ENCODE results near the gene DPF3.

Gene DPF3

DNA sequence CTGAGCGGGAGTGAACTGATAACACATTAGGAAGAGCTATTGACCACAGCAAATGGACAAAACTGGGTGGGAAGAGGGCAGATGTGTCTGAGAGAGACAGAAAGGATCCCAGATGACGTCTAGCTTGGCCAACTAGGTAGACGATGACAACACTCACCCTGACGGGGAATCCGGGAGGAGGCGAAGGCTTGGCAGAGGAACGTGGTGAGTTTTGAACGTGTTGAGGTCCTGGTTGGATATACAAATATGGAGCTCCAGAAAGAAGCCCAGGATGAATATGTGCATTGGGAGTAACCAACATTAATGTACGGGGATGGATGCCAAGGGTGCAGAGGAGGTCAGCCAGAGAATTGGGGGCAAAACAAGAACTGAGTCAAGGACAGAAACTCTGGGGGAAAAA, 60.7 kb downstream of the DPF3 start:
- no peak for DNase-seq

- DNase-seq = no peak
Measured at GRCh38 chr14:72830786-72831594, 62.9 kb downstream of the DPF3 start.

DNA sequence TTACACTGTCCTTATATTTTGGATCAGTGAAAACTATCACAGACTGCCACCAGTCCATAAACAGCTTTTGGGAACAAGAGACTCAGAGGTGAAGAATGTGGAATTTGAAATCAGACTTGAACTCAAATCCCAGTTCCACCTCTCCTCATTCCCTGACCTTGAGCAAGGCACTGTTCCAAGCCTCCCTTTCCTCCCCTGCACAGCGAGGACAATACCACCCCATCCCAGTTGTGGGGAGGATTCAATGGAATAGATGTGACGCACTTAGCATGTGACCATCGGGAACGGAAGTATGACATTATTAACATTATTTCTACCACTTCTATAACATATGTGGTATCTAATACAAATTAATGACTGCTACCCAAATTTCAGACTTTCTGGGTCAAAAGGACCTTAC, 63.5 kb downstream of the DPF3 start:
- no peak for DNase-seq

DNA sequence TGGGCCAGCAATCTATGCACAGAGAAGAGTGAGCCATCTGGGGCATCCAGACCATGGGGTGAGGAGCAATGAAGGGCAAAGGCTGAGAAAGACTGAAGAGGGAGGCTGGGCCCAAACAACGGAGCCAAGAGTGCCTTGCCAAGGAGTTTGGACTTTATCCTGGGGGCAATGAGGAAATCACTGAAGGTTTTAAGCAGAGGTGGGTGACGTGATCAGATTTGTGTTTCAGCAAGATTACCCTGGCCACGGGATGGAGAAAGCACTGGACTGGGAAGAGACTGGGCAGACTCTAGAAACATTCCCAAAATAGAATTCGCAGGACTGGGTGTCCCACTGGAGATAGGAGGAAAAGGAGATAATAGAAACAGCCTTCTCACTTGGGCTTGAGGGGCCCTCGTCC, 65.3 kb downstream of the DPF3 start:
- no peak for DNase-seq

GRCh38 chr14:72826039-72826438, 67.9 kb downstream of the DPF3 start:
- no peak for DNase-seq

DNA sequence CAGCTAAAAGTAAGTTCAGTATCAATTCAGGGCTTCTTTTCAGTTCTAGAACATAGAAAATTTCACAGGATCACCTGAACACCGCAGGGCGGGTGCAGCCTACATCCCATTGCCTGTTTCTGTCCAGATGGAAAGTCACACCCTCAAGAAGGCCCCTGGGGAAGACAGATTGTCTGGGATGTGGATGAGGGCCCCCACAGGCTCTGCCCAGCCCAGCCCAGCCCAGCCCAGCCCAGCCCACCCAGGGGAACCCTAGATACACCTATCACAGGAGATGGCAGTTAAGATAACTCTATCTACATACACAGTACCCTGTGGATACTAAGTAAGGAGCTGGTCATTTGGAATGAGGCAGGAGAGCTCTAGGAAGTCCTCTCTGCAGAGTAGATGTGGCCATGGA, 68.4 kb downstream of the DPF3 start:
- DNase-seq = no peak

- no peak for DNase-seq
Measured at GRCh38 chr14:72824051-72824450, 69.8 kb downstream of the DPF3 start.

DNA sequence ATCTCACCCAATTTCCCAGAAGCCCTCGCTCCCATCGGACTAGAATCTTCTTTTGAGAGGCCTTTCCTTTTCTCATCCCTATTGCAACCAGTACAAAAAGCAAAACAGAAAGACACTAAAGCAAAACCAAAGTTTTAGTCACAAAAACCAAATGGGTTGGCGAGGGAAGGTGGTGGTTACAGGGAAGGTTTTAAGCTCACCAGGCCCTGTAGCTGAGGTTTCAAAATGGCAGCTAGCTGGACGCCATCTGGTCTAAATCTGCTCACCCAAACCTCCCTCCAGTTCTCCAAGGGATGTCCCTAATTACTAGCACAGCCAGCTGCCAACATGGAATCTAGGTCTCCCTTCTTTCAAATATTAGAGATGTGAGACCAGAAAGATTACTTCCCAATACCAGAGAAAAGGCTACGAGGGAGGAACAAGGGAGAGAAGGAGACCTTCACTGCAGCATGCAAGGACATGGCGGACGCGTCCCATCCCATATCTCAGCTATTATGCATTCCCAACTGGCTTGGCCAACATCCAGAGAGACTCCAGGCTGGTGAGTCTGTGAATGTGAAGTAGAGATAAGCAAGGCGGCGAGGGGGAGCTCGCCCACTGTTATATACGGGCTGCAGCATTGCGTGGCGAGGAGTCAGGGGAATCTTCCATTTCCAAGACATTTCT, 70.8 kb downstream of the DPF3 start:
- no peak for DNase-seq

- DNase-seq = no peak
Measured at GRCh38 chr14:72818998-72819397, 74.9 kb downstream of the DPF3 start.

GRCh38 chr14:72816287-72816686, 77.6 kb downstream of the DPF3 start:
- no peak for DNase-seq

- DNase-seq = no peak
Measured at GRCh38 chr14:72815430-72815829, 78.5 kb downstream of the DPF3 start.

- DNase-seq = peak; percentile 25
Measured at GRCh38 chr14:72812292-72812851, 81.5 kb downstream of the DPF3 start.

GRCh38 chr14:72810201-72810600, 83.7 kb downstream of the DPF3 start:
- no peak for DNase-seq

DNA sequence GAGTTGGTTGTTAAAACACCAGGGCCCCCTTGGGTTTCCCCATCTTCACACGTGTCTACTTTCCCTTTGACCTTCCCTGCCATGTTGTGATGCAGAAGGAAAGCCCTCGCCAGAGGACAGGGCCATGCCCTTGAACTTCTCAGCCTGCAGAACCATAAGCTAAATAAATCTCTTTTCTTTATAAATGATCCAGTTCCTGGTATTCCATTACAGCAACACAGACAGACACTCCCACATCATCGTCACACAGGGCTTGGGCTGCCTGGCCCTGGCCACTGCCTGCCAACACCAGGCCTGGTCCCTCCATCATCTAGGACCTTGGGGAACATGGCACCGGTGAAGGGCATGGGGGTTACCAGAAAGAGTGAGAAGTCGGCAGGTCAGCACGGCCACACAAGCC, 84.8 kb downstream of the DPF3 start:
- DNase-seq = no peak

- no peak for DNase-seq
Measured at GRCh38 chr14:72808564-72808963, 85.3 kb downstream of the DPF3 start.

- no peak for DNase-seq
Measured at GRCh38 chr14:72802588-72802946, 91.3 kb downstream of the DPF3 start.

DNA sequence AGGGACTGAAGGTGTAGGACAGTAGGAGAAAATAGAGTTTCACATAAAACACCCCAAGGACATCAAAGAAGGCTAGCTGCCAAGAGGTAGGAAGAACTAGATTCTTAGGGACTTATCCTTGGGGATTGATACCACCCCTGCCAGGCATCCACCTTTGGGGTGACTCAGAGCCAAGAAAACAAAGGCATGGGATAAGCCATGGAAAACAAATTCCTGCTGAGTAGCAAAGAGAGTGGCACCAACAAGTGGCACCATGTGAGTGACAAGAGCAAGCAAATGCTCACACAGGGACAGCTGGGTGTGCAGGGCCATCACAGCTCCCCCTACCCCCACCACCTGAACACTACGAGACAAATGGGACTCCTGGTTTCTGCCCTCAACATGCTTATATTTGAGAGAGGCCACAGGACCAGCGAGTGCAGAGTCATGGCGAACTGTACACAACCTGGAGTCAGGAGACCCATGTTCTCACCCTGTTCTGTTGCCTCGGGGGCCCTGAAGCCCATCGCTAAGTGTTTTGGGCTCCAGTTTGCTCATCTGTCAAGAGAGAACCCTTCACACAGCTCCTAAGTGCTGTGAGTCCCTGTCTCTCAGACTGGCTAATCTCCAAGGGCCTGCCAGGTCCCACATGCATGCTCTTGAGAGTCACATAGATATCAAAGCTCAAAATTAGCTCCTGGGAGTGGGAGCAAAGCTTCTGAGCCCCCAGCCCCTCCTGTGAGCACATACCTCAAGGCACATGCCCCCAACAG, 91.9 kb downstream of the DPF3 start:
- DNase-seq = no peak

DNA sequence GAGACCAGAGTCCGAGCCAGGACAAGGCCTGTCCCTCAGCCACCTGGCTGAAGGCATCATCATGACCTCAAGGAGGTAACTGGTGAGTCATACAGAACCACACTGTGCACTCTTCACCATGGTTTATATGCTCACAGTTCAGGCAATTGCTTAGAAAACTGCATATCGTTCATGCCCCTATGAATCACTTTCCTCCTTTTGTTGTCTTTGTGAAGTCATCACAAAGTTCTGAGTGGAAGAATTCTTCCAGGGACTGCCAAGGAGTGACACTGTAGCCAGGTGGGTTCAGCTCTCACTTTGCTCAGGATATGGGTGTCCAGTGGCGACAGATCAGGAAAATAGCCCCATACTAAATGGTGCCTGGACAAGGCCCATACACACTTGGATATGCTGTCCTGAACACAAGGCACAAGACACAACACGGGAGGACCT, 92.5 kb downstream of the DPF3 start:
- no peak for DNase-seq

- DNase-seq = no peak
Measured at GRCh38 chr14:72800848-72801370, 93.0 kb downstream of the DPF3 start.

- DNase-seq = no peak
Measured at GRCh38 chr14:72800296-72800695, 93.6 kb downstream of the DPF3 start.

DNA sequence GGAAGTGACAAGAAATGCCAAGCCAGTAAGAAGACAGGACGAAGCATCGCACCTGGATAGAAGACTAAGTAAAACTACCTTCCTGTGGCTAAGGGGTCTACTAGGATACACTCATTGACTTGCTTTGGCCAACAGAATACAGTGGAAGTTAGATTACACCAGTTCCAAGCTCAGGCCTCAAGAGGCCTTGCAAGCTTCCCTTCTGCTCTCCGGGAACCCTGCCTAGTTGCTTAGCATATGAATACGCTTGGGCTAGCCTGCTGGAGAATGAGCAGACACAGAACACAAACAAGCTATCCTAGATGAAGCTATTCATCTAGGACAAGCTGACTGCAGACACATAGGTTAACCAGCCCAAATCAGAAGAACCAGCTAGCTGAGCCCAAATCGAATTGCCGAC, 97.0 kb downstream of the DPF3 start:
- DNase-seq = no peak

- DNase-seq = no peak
Measured at GRCh38 chr14:72793156-72793939, 100.6 kb downstream of the DPF3 start.

All from right hindlimb (tissue), 1 donor.